K562 treated with DMSO at 1 percent for 12 hours (cell line): Measurements from ENCODE around the gene LAT. TPM values are rescaled to one million over a fixed set of nuclear protein-coding genes. Genes with fewer than 3 reads are reported as not detected.

Experiments
- total RNA-seq: library from RNA; unstranded; fragments of 300-600 nt; gene quantifications from 2 replicates; pipeline ENCODE4 v1.2.3, GENCODE V29; 2022; ENCODE audit not compliant: insufficient read depth

LAT gene
- total RNA-seq, result 2.2 and 3.7 TPM in 2 replicates

GRCh38 chr16:28984619-28985135, at the start of gene LAT:
Gene LAT, plus strand, starts transcription at chr16:28985052. Its CDS starts 366 bp downstream, at chr16:28985418.

GRCh38 chr16:28950648-28951409, 34.0 kb upstream of the LAT start, which contains the start of gene NFATC2IP:
Gene NFATC2IP, plus strand, starts transcription at chr16:28950937. Its CDS starts 75 bp downstream, at chr16:28951012.

GRCh38 chr16:28974437-28975157, 10.3 kb upstream of the LAT start, which contains the start of gene SPNS1:
Gene SPNS1, plus strand, starts transcription at chr16:28974778. Its CDS starts 374 bp downstream, at chr16:28975152.

Other genes with a start within 250 kb of the LAT start
- gene NPIPB9, start 233.3 kb upstream of the LAT start, total RNA-seq, result not detected in 2 replicates
- gene ATXN2L, start 162.1 kb upstream of the LAT start, total RNA-seq, result 123 and 257 TPM in 2 replicates
- 221 and 251 TPM in 2 replicates for gene TUFM, start 138.7 kb upstream of the LAT start, total RNA-seq
- gene SH2B1, start 121.2 kb upstream of the LAT start, total RNA-seq, result 43.1 and 53.3 TPM in 2 replicates
- 2.1 and 6.5 TPM in 2 replicates for gene ATP2A1, start 106.6 kb upstream of the LAT start, total RNA-seq
- gene RABEP2, start 59.8 kb upstream of the LAT start, total RNA-seq, result 19.0 and 26.4 TPM in 2 replicates
- 4.2 and 4.5 TPM in 2 replicates for gene CD19, start 53.1 kb upstream of the LAT start, total RNA-seq
- 13.9 and 38.7 TPM in 2 replicates for gene NFATC2IP, start 34.1 kb upstream of the LAT start, total RNA-seq
- gene SPNS1, start 10.3 kb upstream of the LAT start, total RNA-seq, result 93.0 and 94.0 TPM in 2 replicates